Neural crest cell (in vitro differentiated cells): ENCODE measurements around the gene NADK2. TPM values are rescaled to one million over a fixed set of nuclear protein-coding genes. Genes with fewer than 3 reads are reported as not detected.

Experiments
- DNase-seq: peaks from one replicate; pipeline ENCODE4 v3.0.0; 2021; ENCODE audit warnings: low read depth, mixed read lengths, low spot score
- H3K27ac Mint-ChIP-seq: one replicate; pipeline ENCODE4 v1.8.0; 2021; ENCODE audit warnings: mild to moderate bottlenecking, mixed read lengths; ENCODE audit not compliant: unreplicated experiment
- H3K27me3 Mint-ChIP-seq: 2 replicates; pipeline ENCODE4 v1.8.0; 2021; ENCODE audit warnings: low read depth, mild to moderate bottlenecking, mixed read lengths
- H3K36me3 Mint-ChIP-seq: 2 replicates; pipeline ENCODE4 v1.8.0; 2021; ENCODE audit warnings: low read depth, mild to moderate bottlenecking, mixed read lengths
- H3K4me1 Mint-ChIP-seq: 2 replicates; pipeline ENCODE4 v1.8.0; 2021; ENCODE audit warnings: mixed read lengths
- H3K4me3 Mint-ChIP-seq: one replicate; pipeline ENCODE4 v1.8.0; 2021; ENCODE audit warnings: mild to moderate bottlenecking, mixed read lengths
- H3K9me3 Mint-ChIP-seq: 2 replicates; pipeline ENCODE4 v1.8.0; 2021; ENCODE audit warnings: mixed read lengths
- CTCF ChIP-seq: fragments of 200-600 bp; sonication (generic); conservative IDR thresholded peaks from 2 replicates; pipeline ENCODE4 v1.5.0; 2021; ENCODE audit warnings: antibody characterized with exemption, mild to moderate bottlenecking
- total RNA-seq: library from RNA; stranded (reverse); gene quantifications from 2 replicates; pipeline ENCODE4 v1.2.1, GENCODE V29; 2021

NADK2 gene
- total RNA-seq, 1 donor from 2014 or later: 29.2 TPM

DNA sequence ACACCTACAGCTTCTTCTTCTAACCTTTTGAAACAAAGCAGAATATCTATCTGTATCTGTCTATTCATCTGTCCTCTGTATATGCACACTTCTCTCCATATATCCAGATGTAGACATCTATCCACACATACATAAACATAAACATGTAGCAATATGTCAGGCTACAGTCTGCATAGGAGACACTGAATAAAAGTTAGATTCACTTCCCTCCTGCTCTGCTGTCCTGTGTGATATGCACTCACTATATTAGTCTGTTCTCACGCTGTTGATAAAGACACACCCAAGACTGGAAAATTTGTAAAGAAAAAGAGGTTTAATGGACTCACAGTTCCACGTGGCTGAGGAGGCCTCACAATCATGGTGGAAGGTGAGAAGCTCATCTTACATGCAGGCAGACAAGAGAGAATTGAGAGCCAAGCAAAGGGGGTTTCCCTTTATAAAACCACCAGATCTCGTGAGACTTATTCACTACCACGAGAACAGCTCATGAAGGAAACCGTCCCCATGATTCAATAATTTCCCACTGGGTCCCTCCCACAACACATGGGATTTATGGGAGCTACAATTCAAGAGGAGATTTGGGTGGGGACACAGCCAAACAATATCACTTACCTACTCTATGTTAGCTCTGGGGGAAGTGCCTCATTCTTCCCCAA lies 35.9 kb upstream of the NADK2 start:
- Mint-ChIP-seq H3K4me3 (no peak overlapping the region), H3K27ac (no peak overlapping the region), H3K9me3 (no peaks in the 10 kb centered on the region), H3K36me3 (no peaks in the 10 kb centered on the region), H3K4me1 (peaks cover 8% of the 10 kb centered on the region), H3K27me3 (no peaks in the 10 kb centered on the region)
- TF ChIP-seq CTCF: no peak
- no peak for DNase-seq

DNA sequence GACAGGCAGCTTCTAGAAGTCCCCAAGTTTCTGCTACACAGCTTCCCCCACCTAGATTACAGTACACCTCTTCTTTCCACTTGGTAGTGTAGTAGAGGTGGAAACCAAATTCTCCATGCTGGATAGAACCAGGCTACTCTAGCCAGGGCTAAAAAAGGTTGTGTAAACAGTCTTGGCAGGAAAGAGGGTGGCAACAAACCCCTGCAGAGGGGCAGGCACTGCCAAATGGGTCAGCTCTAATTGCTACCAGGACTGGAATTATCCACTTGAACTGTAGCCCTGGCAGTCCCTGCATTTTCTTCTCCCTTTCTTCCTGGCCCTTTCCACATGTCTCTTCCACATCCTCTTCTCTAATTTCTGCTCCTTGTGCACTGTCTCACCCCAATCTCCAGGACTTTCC lies 35.1 kb upstream of the NADK2 start:
- no peak for DNase-seq
- H3K36me3 Mint-ChIP-seq: no peaks in the 10 kb centered on the region
- peaks cover 8% of the 10 kb centered on the region for H3K4me1 Mint-ChIP-seq
- no peaks in the 10 kb centered on the region for H3K27me3 Mint-ChIP-seq
- H3K27ac Mint-ChIP-seq: no peak overlapping the region
- H3K9me3 Mint-ChIP-seq: no peaks in the 10 kb centered on the region
- no peak overlapping the region for H3K4me3 Mint-ChIP-seq
- no peak for TF ChIP-seq CTCF

DNA sequence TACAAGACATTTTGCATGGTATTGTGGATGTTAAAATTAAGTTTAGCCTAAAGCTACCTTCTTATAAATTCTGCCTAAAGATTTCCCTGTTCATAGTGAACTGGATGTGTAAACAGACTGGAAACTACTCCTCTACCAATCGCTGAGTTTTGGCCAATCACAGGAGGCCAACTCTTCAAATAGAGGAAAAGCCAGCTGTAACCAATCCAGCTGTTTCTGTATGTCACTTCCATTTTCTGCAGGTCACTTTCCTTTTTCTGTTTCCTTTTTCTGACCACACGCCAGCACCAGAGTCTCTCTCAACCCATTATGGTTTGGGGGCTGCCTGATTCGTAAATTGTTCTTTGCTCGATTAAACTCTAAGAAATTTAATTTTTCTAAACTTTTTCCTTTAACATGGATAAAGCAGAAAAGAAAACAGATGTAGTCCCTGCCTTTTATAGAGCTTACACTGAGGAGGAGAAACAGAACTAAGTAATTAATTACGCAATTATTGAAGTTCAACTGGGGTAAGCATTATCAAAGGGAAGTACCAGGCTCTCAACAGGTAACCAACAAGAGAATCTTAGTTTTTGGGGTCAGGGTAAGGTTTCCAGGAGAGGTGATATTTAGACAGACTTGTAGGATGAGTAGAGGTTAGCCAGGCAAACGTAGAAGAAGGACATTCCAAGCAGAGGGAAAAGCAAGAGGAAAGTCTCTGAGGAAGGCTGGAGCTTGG lies 32.2 kb upstream of the NADK2 start:
- Mint-ChIP-seq H3K4me3 (no peak overlapping the region), H3K27ac (no peak overlapping the region), H3K27me3 (no peaks in the 10 kb centered on the region), H3K9me3 (no peaks in the 10 kb centered on the region), H3K36me3 (no peaks in the 10 kb centered on the region), H3K4me1 (peaks cover 8% of the 10 kb centered on the region)
- no peak for TF ChIP-seq CTCF
- DNase-seq: no peak

DNA sequence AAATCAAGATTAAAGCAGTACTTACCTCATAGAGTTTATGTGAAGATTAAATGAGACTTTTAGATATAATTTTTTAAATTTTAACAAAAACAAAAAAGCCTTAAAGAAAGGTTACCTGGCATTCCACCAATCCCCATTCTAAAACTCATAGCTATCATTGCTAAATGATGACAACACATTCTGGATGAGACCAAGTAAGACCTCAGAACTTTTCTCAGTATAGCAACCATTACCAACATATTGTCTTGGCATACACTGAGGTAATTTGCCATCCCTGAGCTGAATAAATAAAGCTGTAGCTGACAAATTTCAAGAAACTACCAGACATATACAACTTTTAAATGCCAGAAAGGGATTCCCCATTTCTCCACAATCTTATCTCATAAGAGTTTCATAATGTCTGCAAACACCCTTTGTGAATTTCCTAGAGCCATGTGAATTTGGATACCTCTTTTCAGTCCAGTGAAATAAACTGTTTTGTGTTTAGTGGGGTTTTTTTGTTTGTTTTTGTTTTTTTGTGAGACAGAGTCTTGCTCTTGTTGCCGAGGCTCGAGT lies 30.5 kb upstream of the NADK2 start:
- Mint-ChIP-seq H3K9me3 (no peaks in the 10 kb centered on the region), H3K36me3 (no peaks in the 10 kb centered on the region), H3K27me3 (no peaks in the 10 kb centered on the region), H3K4me1 (peaks cover 8% of the 10 kb centered on the region), H3K4me3 (no peak overlapping the region), H3K27ac (no peak overlapping the region)
- TF ChIP-seq CTCF: no peak
- no peak for DNase-seq

GRCh38 chr5:36270876-36271575 lies 29.3 kb upstream of the NADK2 start:
- no peak for DNase-seq
- no peak overlapping the region for H3K4me3 Mint-ChIP-seq
- no peaks in the 10 kb centered on the region for H3K9me3 Mint-ChIP-seq
- no peak overlapping the region for H3K27ac Mint-ChIP-seq
- H3K36me3 Mint-ChIP-seq: no peaks in the 10 kb centered on the region
- no peaks in the 10 kb centered on the region for H3K27me3 Mint-ChIP-seq
- peaks cover 8% of the 10 kb centered on the region for H3K4me1 Mint-ChIP-seq
- TF ChIP-seq CTCF: no peak
